BE2C (cell line): ENCODE data around the gene FHDC1.

ENCODE experiments used
- DNase-seq: peaks from one replicate; pipeline ENCODE4 v3.0.0-alpha.2; 2020
- H3K27me3 ChIP-seq: fragments of 250-450 bp; sonication (Bioruptor Pico); 2 replicates; pipeline ENCODE4 v1.5.1; 2020; ENCODE audit warnings: mild to moderate bottlenecking
- H3K36me3 ChIP-seq: fragments of 250-450 bp; sonication (Bioruptor Pico); 2 replicates; pipeline ENCODE4 v1.5.1; 2020; ENCODE audit warnings: mild to moderate bottlenecking
- H3K4me1 ChIP-seq: fragments of 250-450 bp; sonication (Bioruptor Pico); 2 replicates; pipeline ENCODE4 v1.5.1; 2020
- H3K4me3 ChIP-seq: 2 replicates; pipeline ENCODE4 v1.5.1; 2011; ENCODE audit warnings: low read depth, low read length
- H3K9me3 ChIP-seq: fragments of 250-450 bp; sonication (Bioruptor Pico); 2 replicates; pipeline ENCODE4 v1.5.1; 2020
- CTCF ChIP-seq: IDR thresholded peaks from 2 replicates; pipeline ENCODE4 v1.5.1; 2012; ENCODE audit warnings: mild to moderate bottlenecking, low read depth, low read length

The FHDC1 gene

DNA sequence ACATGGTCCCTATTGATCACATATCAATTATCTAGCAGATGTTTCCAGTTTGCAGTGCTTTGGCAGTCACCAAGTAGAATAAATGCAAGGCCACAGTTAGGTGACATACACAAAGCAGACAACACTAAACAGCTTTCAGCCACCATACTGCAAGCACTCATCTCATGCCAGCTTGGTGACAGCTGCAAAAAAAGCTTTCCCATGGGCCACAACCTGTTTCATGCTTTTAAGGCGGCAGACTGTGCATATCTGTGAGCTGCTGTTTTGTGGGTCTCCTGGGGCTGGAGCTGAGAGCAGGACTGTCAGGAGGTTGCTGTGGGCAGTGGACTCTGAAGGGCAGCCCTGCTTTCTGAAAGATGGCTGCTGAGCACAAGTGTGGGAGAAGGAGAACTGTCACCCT lies 82.6 kb downstream of the FHDC1 start:
- Histone ChIP-seq H3K4me1 (no peaks in the 10 kb centered on the region), H3K4me3 (no peak overlapping the region), H3K36me3 (no peaks in the 10 kb centered on the region), H3K9me3 (no peaks in the 10 kb centered on the region), H3K27me3 (no peaks in the 10 kb centered on the region)
- no peak for TF ChIP-seq CTCF
- DNase-seq, result no peak

DNA sequence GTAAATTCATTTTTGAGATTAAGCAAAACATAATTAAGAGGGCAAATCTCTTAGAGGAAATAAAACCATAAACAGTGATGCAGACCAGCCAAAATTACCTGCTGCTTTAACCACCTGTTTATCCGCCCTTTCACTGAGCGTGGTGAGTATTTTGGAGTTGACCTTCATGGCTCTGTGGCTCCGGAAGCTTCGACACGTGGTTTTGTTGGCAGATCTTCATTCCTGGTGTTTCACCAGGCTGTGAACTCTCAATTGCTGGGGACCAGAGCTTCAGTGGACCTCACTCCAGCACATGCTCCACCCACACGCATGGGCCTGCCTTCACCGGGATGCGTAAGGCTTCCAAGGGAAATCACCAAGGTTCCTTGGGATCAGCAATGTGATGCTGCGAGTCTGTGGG lies 83.8 kb downstream of the FHDC1 start:
- H3K27me3 ChIP-seq, result no peaks in the 10 kb centered on the region
- no peak for TF ChIP-seq CTCF
- H3K4me1 ChIP-seq, result no peaks in the 10 kb centered on the region
- no peaks in the 10 kb centered on the region for H3K36me3 ChIP-seq
- no peak overlapping the region for H3K4me3 ChIP-seq
- no peak for DNase-seq
- no peaks in the 10 kb centered on the region for H3K9me3 ChIP-seq

GRCh38 chr4:153020457-153020856 lies 84.3 kb downstream of the FHDC1 start:
- TF ChIP-seq CTCF, result no peak
- Histone ChIP-seq H3K27me3 (no peaks in the 10 kb centered on the region), H3K4me3 (no peak overlapping the region), H3K4me1 (no peaks in the 10 kb centered on the region), H3K9me3 (no peaks in the 10 kb centered on the region), H3K36me3 (no peaks in the 10 kb centered on the region)
- DNase-seq, result no peak

- H3K4me1 ChIP-seq, result no peaks in the 10 kb centered on the region
- H3K4me3 ChIP-seq, result no peak overlapping the region
- no peaks in the 10 kb centered on the region for H3K36me3 ChIP-seq
- no peak for DNase-seq
- no peak for TF ChIP-seq CTCF
- no peaks in the 10 kb centered on the region for H3K27me3 ChIP-seq
- no peaks in the 10 kb centered on the region for H3K9me3 ChIP-seq
These were observed 85.2 kb downstream of the FHDC1 start for GRCh38 chr4:153021276-153021675.

- H3K36me3 ChIP-seq, result no peaks in the 10 kb centered on the region
- TF ChIP-seq CTCF, result no peak
- H3K4me3 ChIP-seq, result no peak overlapping the region
- no peaks in the 10 kb centered on the region for H3K27me3 ChIP-seq
- DNase-seq, result no peak
- H3K4me1 ChIP-seq, result no peaks in the 10 kb centered on the region
- no peaks in the 10 kb centered on the region for H3K9me3 ChIP-seq
These were observed 86.2 kb downstream of the FHDC1 start for GRCh38 chr4:153022241-153022715.

DNA sequence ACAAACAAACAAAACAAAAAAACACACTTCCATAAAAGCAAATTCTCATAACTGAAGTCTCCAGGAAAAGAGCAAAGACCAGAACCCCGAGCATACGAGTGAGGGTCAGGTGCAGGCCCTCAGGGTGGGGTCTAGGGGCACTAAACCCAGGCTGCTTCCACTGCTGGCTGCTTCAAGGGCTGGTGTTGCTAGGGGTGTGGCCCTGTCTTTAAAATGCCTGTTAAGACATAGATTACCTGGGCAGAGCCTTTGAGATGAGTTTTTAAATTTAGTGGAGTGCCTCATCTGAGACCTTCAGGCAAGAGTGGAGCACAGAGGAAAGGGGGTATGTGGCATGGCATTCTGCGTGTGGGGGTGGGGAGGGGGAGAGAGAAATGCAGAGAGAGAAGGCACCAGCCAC lies 87.0 kb downstream of the FHDC1 start:
- no peak for DNase-seq
- H3K9me3 ChIP-seq, result no peaks in the 10 kb centered on the region
- H3K27me3 ChIP-seq, result no peaks in the 10 kb centered on the region
- no peak for TF ChIP-seq CTCF
- H3K4me3 ChIP-seq, result no peak overlapping the region
- H3K36me3 ChIP-seq, result no peaks in the 10 kb centered on the region
- no peaks in the 10 kb centered on the region for H3K4me1 ChIP-seq
